Testis (tissue), 3 donors: Measurements from ENCODE around the gene SAMD3. TPM values are rescaled to one million over a fixed set of nuclear protein-coding genes. Genes with fewer than 3 reads are reported as not detected.
"Not testable (repeated sequence)": the region's sequence is repeated elsewhere in the genome, so short reads cannot be mapped to it uniquely, and the experiment has no call there.

Source experiments
- DNase-seq: peaks from one replicate; pipeline ENCODE4 v3.0.0-alpha.2; 2019
- H3K27ac ChIP-seq, 2 donors: fragments of 200-600 bp; sonication (generic); one replicate each; pipeline ENCODE4 v1.5.1; 2019
- H3K27me3 ChIP-seq: fragments of 200-600 bp; sonication (generic); one replicate; pipeline ENCODE4 v1.5.1; 2019
- H3K36me3 ChIP-seq: fragments of 200-600 bp; sonication (generic); one replicate; pipeline ENCODE4 v1.5.1; 2017; ENCODE audit warnings: low read depth; ENCODE audit errors: missing control alignments
- H3K4me1 ChIP-seq: fragments of 200-600 bp; sonication (generic); one replicate; pipeline ENCODE4 v1.5.1; 2019
- H3K4me3 ChIP-seq, 2 donors: fragments of 200-600 bp; sonication (generic); one replicate each; pipeline ENCODE4 v1.5.1; 2017 to 2019
- H3K9me3 ChIP-seq: fragments of 200-600 bp; sonication (generic); one replicate; pipeline ENCODE4 v1.5.1; 2017
- CTCF ChIP-seq, 3 experiments: fragments of 450-650 bp in 2 of 3; fragments of 200-600 bp in 1 of 3; sonication (generic) in 1 of 3; IDR thresholded peaks; one replicate each; pipeline ENCODE4 v1.5.1; 2016 to 2019; ENCODE audit warnings: antibody characterized with exemption in 3 of 3, mild to moderate bottlenecking in 2 of 3, moderate library complexity in 1 of 3
- POLR2A ChIP-seq: fragments of 450-650 bp; IDR thresholded peaks from one replicate; pipeline ENCODE4 v1.6.1; 2017; ENCODE audit warnings: antibody characterized with exemption, mild to moderate bottlenecking, moderate library complexity
- WGBS, 2 donors: methylation state at CpG; one replicate each; pipeline ENCODE4 v1.1.5; 2018; 5-methylcytosine and 5-hydroxymethylcytosine counted together
- intact Hi-C: fragments of 100-400 bp; cut with DNase I; formaldehyde crosslinking; loops from one replicate; pipeline ENCODE4 v1.15.1; 2023; ENCODE audit warnings: low total_unique reads
- polyA plus RNA-seq: library from polyadenylated mRNA; stranded (reverse); fragments of 350-450 nt; fragmentation: Illumina TruSeq; extraction: RNeasy Lipid Tissue Mini Kit (QIAGEN cat#74804); gene quantifications from one replicate; pipeline ENCODE4 v1.2.3, GENCODE V29; 2014; ENCODE audit warnings: low read depth, low replicate concordance; ENCODE audit not compliant: insufficient read depth
- total RNA-seq, 2 donors: library from RNA; depleted of rRNA; stranded (reverse); fragments of >200 nt; gene quantifications; one replicate each; pipeline ENCODE4 v1.2.3, GENCODE V29; 2016

SAMD3 gene
- total and polyA plus RNA-seq, 3 donors from 2014 or later = 4.4 to 11.8 (median 5.5) TPM

- intact Hi-C loops = no loop called here
- Histone ChIP-seq H3K36me3 (no peaks in the 10 kb centered on the region), H3K9me3 (no peaks in the 10 kb centered on the region), H3K4me1 (no peaks in the 10 kb centered on the region), H3K27ac (no peak overlapping the region), H3K27me3 (no peaks in the 10 kb centered on the region), H3K4me3 (no peak overlapping the region)
- no peak for TF ChIP-seq POLR2A
- no peak for TF ChIP-seq CTCF (IDR thresholded peaks at IDR 0.05)
- DNase-seq = no peak
- WGBS, 2 donors = 65 to 68% methylated on average over 4 of the region's 4 CpGs
Measured at GRCh38 chr6:130240232-130240631, 17.5 kb upstream of the SAMD3 start.

- TF ChIP-seq POLR2A = no peak
- TF ChIP-seq CTCF (IDR thresholded peaks at IDR 0.05) = no peak
- Histone ChIP-seq H3K4me3 (no peak overlapping the region), H3K4me1 (no peaks in the 10 kb centered on the region), H3K9me3 (no peaks in the 10 kb centered on the region), H3K27ac (no peak overlapping the region), H3K27me3 (no peaks in the 10 kb centered on the region), H3K36me3 (no peaks in the 10 kb centered on the region)
- intact Hi-C loops = no loop called here
- 71 to 80% methylated on average over 2 of the region's 2 CpGs for WGBS, 2 donors
- DNase-seq = no peak
Measured at GRCh38 chr6:130239755-130240154, 17.0 kb upstream of the SAMD3 start.

- Histone ChIP-seq H3K27me3 (no peaks in the 10 kb centered on the region), H3K4me3 (no peak overlapping the region), H3K27ac (no peak overlapping the region), H3K4me1 (no peaks in the 10 kb centered on the region), H3K9me3 (no peaks in the 10 kb centered on the region), H3K36me3 (no peaks in the 10 kb centered on the region)
- intact Hi-C loops = no loop called here
- WGBS, 2 donors = 53 to 71% methylated on average over 3 of the region's 3 CpGs
- DNase-seq = no peak
- TF ChIP-seq POLR2A = no peak
- TF ChIP-seq CTCF (IDR thresholded peaks at IDR 0.05) = no peak
Measured at GRCh38 chr6:130233330-130233729, 10.6 kb upstream of the SAMD3 start.

- WGBS, 2 donors = 78 to 93% methylated on average over 6 of the region's 6 CpGs
- H3K27me3 ChIP-seq, H3K27ac ChIP-seq, H3K4me3 ChIP-seq, H3K4me1 ChIP-seq, DNase-seq, intact Hi-C loops, H3K9me3 ChIP-seq, H3K36me3 ChIP-seq: not testable (repeated sequence)
Measured at GRCh38 chr6:130230531-130230930, 7.8 kb upstream of the SAMD3 start.

- intact Hi-C loops = no loop called here
- WGBS, 2 donors = 60 to 87% methylated on average over 4 of the region's 4 CpGs
Measured at GRCh38 chr6:130229645-130230044, 6.9 kb upstream of the SAMD3 start.

More at GRCh38 chr6:130229645-130230044, 6.9 kb upstream of the SAMD3 start:
- no peak overlapping the region for H3K4me3 ChIP-seq
- H3K36me3 ChIP-seq = no peaks in the 10 kb centered on the region
- no peak overlapping the region for H3K27ac ChIP-seq
- TF ChIP-seq CTCF (IDR thresholded peaks at IDR 0.05) (no peak), POLR2A (no peak)
- no peak for DNase-seq
- H3K4me1 ChIP-seq = no peaks in the 10 kb centered on the region
- H3K9me3 ChIP-seq = no peaks in the 10 kb centered on the region
- no peaks in the 10 kb centered on the region for H3K27me3 ChIP-seq
